GM12878 (cell line): ENCODE data around the gene PROM1. TPM values are rescaled to one million over a fixed set of nuclear protein-coding genes. Genes with fewer than 3 reads are reported as not detected.

Experiments used
- CUX1 ChIP-seq: IDR thresholded peaks from 2 replicates; pipeline ENCODE4 v1.6.1; 2012; ENCODE audit warnings: improper control_type of control experiment, low read depth, low read length; ENCODE audit not compliant: insufficient replicate concordance
- E2F8 ChIP-seq: fragments of 450-650 bp; IDR thresholded peaks from 2 replicates; pipeline ENCODE4 v1.6.1; 2018; ENCODE audit warnings: mild to moderate bottlenecking, low read depth, moderate library complexity; ENCODE audit not compliant: partially characterized antibody
- EED ChIP-seq: sonication (generic); IDR thresholded peaks from 2 replicates; pipeline ENCODE4 v1.6.1; 2016; ENCODE audit warnings: antibody characterized with exemption, low read depth
- GATAD2B ChIP-seq: fragments of 450-650 bp; conservative IDR thresholded peaks from 2 replicates; pipeline ENCODE4 v1.6.1; 2017; ENCODE audit warnings: low read depth, mild to moderate bottlenecking, moderate library complexity
- JUNB ChIP-seq: IDR thresholded peaks from 2 replicates; pipeline ENCODE4 v1.6.1; 2016; ENCODE audit warnings: antibody characterized with exemption, mild to moderate bottlenecking
- SPI1 ChIP-seq: IDR thresholded peaks from 2 replicates; pipeline ENCODE4 v1.6.1; 2011; ENCODE audit warnings: low read depth, mild to moderate bottlenecking, low read length, moderate library complexity, borderline replicate concordance; ENCODE audit not compliant: insufficient read depth
- polyA plus RNA-seq, 11 experiments: library from polyadenylated mRNA; depleted of rRNA in 4 of 11; unstranded in 6 of 11; stranded (reverse) in 5 of 11; fragments of >200 nt; fragmentation: Nextera tagmentation in 4 of 11; fragmentation: Illumina TruSeq in 1 of 11; extraction: Ambion mirVana in 4 of 11; extraction: Trizol in 1 of 11; gene quantifications; 1 replicate in 1 of 11; 2 replicates in 10 of 11; pipeline versions ENCODE4 v1.2.1 to v1.2.3, GENCODE V29; 2011 to 2016; ENCODE audit warnings: inconsistent platforms in 2 of 11, missing spikeins in 2 of 11, low read depth in 1 of 11
- total RNA-seq, 4 experiments: library from RNA; depleted of rRNA in 3 of 4; stranded (reverse); fragments of >200 nt in 3 of 4; fragmentation: Illumina TruSeq in 1 of 4; extraction: Trizol in 1 of 4; gene quantifications; 2 replicates each; pipeline versions ENCODE4 v1.2.1 to v1.2.3, GENCODE V29; 2013 to 2021

PROM1 gene
- total and polyA plus RNA-seq, 10 of the 15 experiments (the other 5 are each of a cell fraction or from before 2014, with no cell fraction given) = 0.08 to 0.31 (median 0.18) TPM; not detected in 7

DNA sequence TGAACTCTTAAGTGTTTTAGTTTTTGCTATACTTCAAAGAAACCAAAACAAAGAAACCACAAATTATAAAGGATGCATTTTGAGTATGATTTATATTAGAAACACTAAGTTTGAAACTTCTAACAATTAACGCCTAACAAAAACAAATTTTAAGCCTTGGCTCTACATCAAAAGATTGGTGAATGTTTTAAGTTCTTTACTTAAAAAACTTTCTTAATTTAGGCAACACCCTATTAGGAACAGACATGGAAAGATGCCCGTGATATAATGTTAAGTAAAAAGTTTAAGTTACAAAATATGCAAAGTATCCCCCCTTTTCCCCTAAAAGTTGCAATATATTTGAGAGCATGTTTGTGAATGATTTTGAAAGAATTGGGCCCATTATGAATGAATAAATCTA is 21.2 kb downstream of the PROM1 start (continued):
- TF ChIP-seq CUX1 (no peak), EED (no peak), JUNB (no peak), SPI1 (no peak), GATAD2B (no peak), E2F8 (no peak)
